ENCODE results near the gene DGKG.

The DGKG gene

GRCh38 chr3:186176373-186176990, 185.6 kb downstream of the DGKG start:
- TF ChIP-seq CTCF (IDR thresholded peaks at IDR 0.05; ENCODE audit: low read depth, low read length): no peak
- no peak for DNase-seq (ENCODE audit: extremely low read depth, low read depth)

GRCh38 chr3:186173224-186173815, 188.7 kb downstream of the DGKG start:
- DNase-seq (ENCODE audit: extremely low read depth, low read depth): no peak
- TF ChIP-seq CTCF (IDR thresholded peaks at IDR 0.05; ENCODE audit: low read depth, low read length): no peak

GRCh38 chr3:186172353-186172752, 189.7 kb downstream of the DGKG start:
- no peak for DNase-seq (ENCODE audit: extremely low read depth, low read depth)

GRCh38 chr3:186171521-186171920, 190.5 kb downstream of the DGKG start:
- DNase-seq (ENCODE audit: extremely low read depth, low read depth): no peak
- TF ChIP-seq CTCF (IDR thresholded peaks at IDR 0.05; ENCODE audit: low read depth, low read length): no peak

More at GRCh38 chr3:186172353-186172752, 189.7 kb downstream of the DGKG start:
- TF ChIP-seq CTCF (IDR thresholded peaks at IDR 0.05; ENCODE audit: low read depth, low read length): no peak

- TF ChIP-seq CTCF (IDR thresholded peaks at IDR 0.05; ENCODE audit: low read depth, low read length): no peak
- DNase-seq (ENCODE audit: extremely low read depth, low read depth): no peak
These were observed 191.5 kb downstream of the DGKG start for GRCh38 chr3:186170516-186170915.

GRCh38 chr3:186169379-186169778, 192.7 kb downstream of the DGKG start:
- DNase-seq (ENCODE audit: extremely low read depth, low read depth): no peak
- TF ChIP-seq CTCF (IDR thresholded peaks at IDR 0.05; ENCODE audit: low read depth, low read length): no peak

- TF ChIP-seq CTCF (IDR thresholded peaks at IDR 0.05; ENCODE audit: low read depth, low read length): no peak
- DNase-seq (ENCODE audit: extremely low read depth, low read depth): no peak
These were observed 193.1 kb downstream of the DGKG start for GRCh38 chr3:186168976-186169375.

All from AG09319 (cell line).